Thymus (tissue), 11 donors: ENCODE data around the gene DICER1. TPM values are rescaled to one million over a fixed set of nuclear protein-coding genes. Genes with fewer than 3 reads are reported as not detected.
"Not testable (repeated sequence)": the region's sequence is repeated elsewhere in the genome, so short reads cannot be mapped to it uniquely, and the experiment has no call there.

Experiments used
- DNase-seq, 9 donors: peaks; one replicate each; pipeline ENCODE4 v3.0.0-alpha.2; 2013; ENCODE audit warnings: low spot score in 9 of 9, low read depth in 6 of 9, missing footprints in 1 of 9
- H3K27ac ChIP-seq, 2 donors: one replicate each; pipeline ENCODE4 v1.5.1; 2013; ENCODE audit warnings: control low read depth in 1 of 2, low read depth in 1 of 2, low read length in 1 of 2, mild to moderate bottlenecking in 1 of 2, moderate library complexity in 1 of 2
- H3K27me3 ChIP-seq, 2 donors: one replicate each; pipeline ENCODE4 v1.5.1; 2013; ENCODE audit warnings: low read length in 1 of 2; ENCODE audit not compliant: control insufficient read depth in 2 of 2, insufficient read depth in 1 of 2
- H3K36me3 ChIP-seq, 2 donors: one replicate each; pipeline ENCODE4 v1.5.1; 2013; ENCODE audit warnings: low read length in 1 of 2, mild to moderate bottlenecking in 1 of 2, moderate library complexity in 1 of 2; ENCODE audit not compliant: control insufficient read depth in 2 of 2, insufficient read depth in 2 of 2
- H3K4me1 ChIP-seq, 2 donors: one replicate each; pipeline ENCODE4 v1.5.1; 2013; ENCODE audit warnings: low read length in 2 of 2; ENCODE audit not compliant: control insufficient read depth in 2 of 2, insufficient read depth in 2 of 2
- H3K4me3 ChIP-seq, 2 donors: one replicate each; pipeline ENCODE4 v1.5.1; 2013; ENCODE audit warnings: low read length in 2 of 2, control low read depth in 1 of 2, mild to moderate bottlenecking in 1 of 2
- H3K9me3 ChIP-seq, 2 donors: one replicate each; pipeline ENCODE4 v1.5.1; 2013; ENCODE audit warnings: low read length in 1 of 2, mild to moderate bottlenecking in 1 of 2; ENCODE audit not compliant: control insufficient read depth in 2 of 2, insufficient read depth in 1 of 2
- WGBS: extraction: QIAGEN DNeasy Blood & Tissue Kit; methylation state at CpG from one replicate; pipeline ENCODE4 v1.1.7; 2013; 5-methylcytosine and 5-hydroxymethylcytosine counted together
- polyA plus RNA-seq: library from polyadenylated mRNA; stranded (reverse); fragments of 200-250 nt; gene quantifications from one replicate; pipeline ENCODE4 v1.2.3, GENCODE V29; 2013
- total RNA-seq: library from RNA; stranded (reverse); fragments of 120-200 nt; gene quantifications from one replicate; pipeline ENCODE4 v1.2.4, GENCODE V29; 2013
- donor health status: healthy.

Gene DICER1
- total and polyA plus RNA-seq, 2 donors = 14.8 to 33.3 TPM

DNA sequence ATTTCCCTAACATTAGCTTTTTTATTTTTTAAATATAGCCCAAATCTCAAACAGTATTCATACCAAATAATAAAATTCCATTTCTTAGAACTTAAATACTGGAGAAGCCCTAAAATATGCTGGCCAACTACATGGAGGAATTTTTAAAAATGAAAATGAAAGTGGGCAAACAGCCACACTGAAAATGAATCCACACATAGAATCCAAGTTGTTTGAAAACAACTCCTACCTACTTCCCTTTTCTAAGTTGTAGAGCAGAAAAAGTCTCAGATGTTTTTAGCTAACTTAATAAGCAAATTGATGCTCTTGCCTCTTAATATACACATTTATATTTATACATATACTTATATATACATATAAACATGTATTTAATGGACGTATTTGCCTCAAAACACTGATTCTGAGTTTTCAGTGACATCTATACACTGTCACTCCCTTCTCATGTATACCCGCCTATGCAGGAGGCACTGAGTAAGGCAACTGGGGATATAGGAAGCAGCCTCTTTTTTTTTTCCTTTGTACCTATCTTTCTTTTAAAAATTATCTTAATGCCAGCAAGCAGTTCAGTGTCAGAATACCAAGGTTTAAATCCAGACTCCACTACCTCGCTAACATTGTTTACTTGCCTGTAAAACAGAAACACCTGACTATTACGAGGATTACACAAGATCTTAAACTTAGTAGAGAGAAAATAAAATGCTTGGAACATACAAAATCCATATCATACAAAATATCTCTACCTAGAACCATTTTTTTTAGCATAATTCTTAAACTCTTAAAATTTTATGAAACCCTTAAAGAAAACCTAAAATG, 13.3 kb downstream of the DICER1 start:
- 72% methylated on average over 4 of the region's 4 CpGs for WGBS
- H3K27me3 ChIP-seq = no peaks in the 10 kb centered on the region
- H3K4me3 ChIP-seq = no peak overlapping the region
- H3K9me3 ChIP-seq = peaks cover 0 to 8% of the 10 kb centered on the region in 2 donors
- H3K36me3 ChIP-seq = no peaks in the 10 kb centered on the region
- no peaks in the 10 kb centered on the region for H3K4me1 ChIP-seq
- H3K27ac ChIP-seq = peak overlapping the region in 1 of 2 donors; percentile 28
- peak in 1 of 9 donors; percentile 21 for DNase-seq

DNA sequence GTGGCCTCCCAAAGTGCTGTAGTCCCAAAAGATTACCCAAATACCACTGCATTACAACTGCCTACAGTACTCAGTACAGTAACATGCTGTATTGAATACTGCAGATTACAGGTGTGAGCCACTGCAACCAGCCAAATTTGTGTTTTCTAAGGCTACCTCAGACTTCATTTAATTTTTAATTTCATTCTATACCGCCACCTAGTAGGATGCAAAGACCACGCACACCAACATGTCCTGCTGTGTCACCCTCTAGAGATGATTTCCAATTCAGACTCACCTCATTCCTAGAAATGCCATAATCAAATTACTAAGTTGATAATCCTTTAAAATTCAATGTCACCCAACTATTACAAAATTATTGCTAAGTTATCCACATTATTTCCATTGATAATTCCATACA, 15.1 kb downstream of the DICER1 start:
- Histone ChIP-seq H3K9me3 (peaks cover 0 to 8% of the 10 kb centered on the region in 2 donors), H3K4me1 (no peaks in the 10 kb centered on the region), H3K27me3 (no peaks in the 10 kb centered on the region), H3K27ac (no peak overlapping the region), H3K36me3 (no peaks in the 10 kb centered on the region), H3K4me3 (no peak overlapping the region)
- WGBS = 98% methylated on average over 2 of the region's 2 CpGs
- DNase-seq = no peak

DNA sequence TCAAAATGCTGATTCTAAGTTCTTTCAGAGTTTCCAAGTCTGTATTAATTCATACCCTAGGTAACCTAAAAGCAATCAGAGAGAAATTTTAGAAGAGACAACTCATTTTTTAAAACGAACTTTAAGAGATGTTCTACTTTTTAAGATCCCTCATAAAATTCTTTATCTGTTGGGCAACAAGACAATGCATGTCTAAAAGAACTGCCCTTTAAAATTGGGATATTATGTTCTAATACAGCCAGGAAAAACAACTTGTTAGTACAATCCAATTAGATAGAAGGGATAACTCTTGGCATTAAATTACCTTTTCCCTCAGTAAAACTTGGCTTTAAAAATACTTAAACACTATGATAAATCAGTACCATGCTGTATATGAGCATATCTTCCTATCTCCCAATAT, 15.6 kb downstream of the DICER1 start:
- DNase-seq = no peak
- Histone ChIP-seq H3K4me1 (no peaks in the 10 kb centered on the region), H3K9me3 (peaks cover 0 to 8% of the 10 kb centered on the region in 2 donors), H3K36me3 (no peaks in the 10 kb centered on the region), H3K4me3 (no peak overlapping the region), H3K27me3 (no peaks in the 10 kb centered on the region), H3K27ac (no peak overlapping the region)
- WGBS = 94% methylated on average over 1 of the region's 1 CpG

DNA sequence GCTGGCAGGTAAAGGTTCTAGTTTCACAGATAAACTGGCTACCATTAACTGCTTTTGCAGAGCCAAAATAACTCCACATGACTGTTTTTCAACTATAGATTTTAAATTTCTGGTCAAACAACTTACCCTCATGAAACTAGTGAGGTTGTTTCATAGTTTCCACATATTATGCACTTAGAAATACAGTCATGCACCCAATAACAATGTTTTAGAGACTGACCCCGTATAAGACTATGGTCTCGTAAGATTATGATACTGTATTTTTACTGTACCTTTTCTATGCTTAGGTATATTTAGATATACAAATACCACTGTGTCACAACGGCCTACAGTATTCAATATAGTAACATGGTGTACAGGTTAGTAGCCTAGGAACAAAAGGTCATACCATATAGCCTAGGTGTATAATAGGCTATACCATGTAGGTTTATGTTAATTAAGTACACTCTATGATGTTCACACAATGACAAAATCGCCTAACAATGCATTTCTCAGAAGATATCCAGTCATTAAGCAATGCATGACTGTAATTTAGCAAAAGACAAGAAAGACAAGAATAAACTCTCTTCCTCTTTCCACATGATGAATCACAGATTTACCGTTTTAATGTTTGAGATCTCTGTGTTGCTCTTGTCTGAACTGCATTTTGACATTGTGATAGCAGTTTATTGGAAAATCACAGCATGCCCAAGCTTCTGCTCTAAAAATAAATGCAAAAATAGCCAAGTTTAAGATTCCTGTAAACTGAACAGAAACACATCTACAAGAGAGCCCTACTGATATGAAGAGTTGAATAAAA, 17.1 kb downstream of the DICER1 start:
- Histone ChIP-seq H3K27me3 (no peaks in the 10 kb centered on the region), H3K27ac (no peak overlapping the region), H3K9me3 (no peaks in the 10 kb centered on the region), H3K4me1 (no peaks in the 10 kb centered on the region), H3K36me3 (peaks cover 0 to 3% of the 10 kb centered on the region in 2 donors), H3K4me3 (no peak overlapping the region)
- WGBS = 92% methylated on average over 5 of the region's 5 CpGs
- no peak for DNase-seq

DNA sequence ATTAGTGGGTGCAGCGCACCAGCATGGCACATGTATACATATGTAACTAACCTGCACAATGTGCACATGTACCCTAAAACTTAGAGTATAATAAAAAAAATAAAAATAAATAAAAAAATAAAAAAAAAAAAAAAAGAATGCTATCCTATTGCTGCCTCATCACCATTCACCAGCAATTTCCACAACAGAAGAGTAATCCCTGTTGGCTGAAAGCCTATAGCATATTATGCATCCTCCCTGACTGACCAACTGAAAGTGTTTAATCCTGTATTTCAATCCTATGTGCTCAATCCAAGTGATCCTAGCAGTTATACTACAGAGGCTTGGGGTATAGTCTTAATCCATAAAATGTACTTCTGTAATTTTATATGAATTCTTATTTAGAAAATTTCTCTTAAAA, 18.5 kb downstream of the DICER1 start:
- H3K4me1 ChIP-seq = no peaks in the 10 kb centered on the region
- no peak for DNase-seq

DNA sequence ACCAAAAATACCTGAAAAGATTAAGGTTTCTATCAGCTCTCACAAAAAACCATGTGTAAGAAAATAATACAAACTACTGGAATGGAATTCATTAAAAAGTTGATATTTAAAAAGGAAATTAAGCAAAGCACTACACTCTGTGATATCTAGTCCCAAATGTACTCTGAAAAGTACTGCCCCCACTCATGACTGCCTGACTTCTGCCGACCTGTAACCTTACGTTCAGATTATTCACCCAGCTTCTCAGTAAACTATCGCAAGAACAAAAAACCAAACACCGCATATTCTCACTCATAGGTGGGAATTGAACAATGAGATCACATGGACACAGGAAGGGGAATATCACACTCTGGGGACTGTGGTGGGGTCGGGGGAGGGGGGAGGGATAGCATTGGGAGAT, 18.9 kb downstream of the DICER1 start:
- H3K27me3 ChIP-seq = not testable (repeated sequence)
- 98% methylated on average over 4 of the region's 5 CpGs for WGBS

More for the DNA sequence above, 18.5 kb downstream of the DICER1 start:
- H3K9me3 ChIP-seq = no peaks in the 10 kb centered on the region
- H3K36me3 ChIP-seq = peaks cover 0 to 5% of the 10 kb centered on the region in 2 donors
- no CpG with 5 or more reads among the region's 1 CpG for WGBS
- H3K27me3 ChIP-seq = no peaks in the 10 kb centered on the region
- no peak overlapping the region for H3K27ac ChIP-seq
- H3K4me3 ChIP-seq = no peak overlapping the region

DNA sequence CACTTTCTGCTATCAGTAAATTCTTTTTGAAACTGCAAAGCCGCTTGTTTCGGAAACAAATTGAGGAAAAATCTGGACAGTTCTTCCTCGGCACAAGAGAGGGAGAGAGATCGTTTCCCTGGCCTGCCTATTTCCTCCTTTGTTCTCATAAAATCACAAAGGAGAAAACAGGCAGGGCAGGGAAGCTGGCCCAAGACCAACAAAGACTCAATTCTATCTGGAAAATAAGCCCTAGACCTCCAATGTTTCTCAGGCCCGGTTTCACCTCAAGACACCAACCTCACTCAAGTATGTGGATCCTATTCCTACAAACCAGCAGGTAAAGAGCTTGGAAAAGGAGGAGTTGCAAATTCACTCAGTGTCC, 19.5 kb downstream of the DICER1 start:
- Histone ChIP-seq H3K27ac (no peak overlapping the region), H3K9me3 (no peaks in the 10 kb centered on the region), H3K27me3 (no peaks in the 10 kb centered on the region), H3K4me3 (no peak overlapping the region), H3K36me3 (peaks cover 3 to 5% of the 10 kb centered on the region in 2 donors), H3K4me1 (no peaks in the 10 kb centered on the region)
- DNase-seq = no peak
- WGBS = 93% methylated on average over 5 of the region's 5 CpGs

More for the DNA sequence above, 18.9 kb downstream of the DICER1 start:
- H3K4me3 ChIP-seq, H3K4me1 ChIP-seq, H3K27ac ChIP-seq, DNase-seq, H3K9me3 ChIP-seq, H3K36me3 ChIP-seq: not testable (repeated sequence)

DNA sequence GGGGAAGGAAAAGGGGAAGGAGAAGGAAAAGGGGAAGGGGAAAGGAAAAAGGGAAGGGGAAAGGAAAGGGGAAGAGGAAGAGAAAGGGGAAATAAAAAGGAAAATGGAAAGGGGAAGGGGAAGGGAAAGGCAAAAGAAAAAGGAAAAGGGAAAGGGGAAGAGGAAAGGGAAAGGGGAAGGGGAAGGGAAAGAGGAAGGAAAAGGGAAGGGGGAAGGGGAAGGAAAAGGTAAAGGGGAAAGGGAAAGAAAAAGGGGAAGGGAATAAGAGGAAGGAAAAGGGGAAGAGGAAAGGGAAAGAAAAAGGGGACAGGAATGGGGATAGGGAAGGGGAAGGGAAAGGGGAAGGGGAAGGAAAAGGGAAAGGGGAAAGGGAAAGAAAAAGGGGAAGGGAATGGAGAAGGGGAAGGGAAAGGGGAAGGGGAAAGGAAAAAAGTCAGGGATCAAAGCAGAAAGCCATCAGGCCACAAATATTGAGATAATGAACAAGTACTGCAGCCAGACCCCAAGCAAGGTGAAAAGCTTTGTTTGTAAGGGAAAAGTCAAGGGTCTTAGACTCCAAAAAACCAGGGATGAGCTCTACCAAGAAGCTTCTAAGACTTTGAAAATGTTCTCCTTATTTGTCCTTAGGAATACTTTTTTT, 20.0 kb downstream of the DICER1 start:
- no peak for DNase-seq
- H3K4me3 ChIP-seq = no peak overlapping the region
- no peaks in the 10 kb centered on the region for H3K4me1 ChIP-seq
- no peak overlapping the region for H3K27ac ChIP-seq
- H3K36me3 ChIP-seq = peaks cover 3 to 7% of the 10 kb centered on the region in 2 donors
- no peaks in the 10 kb centered on the region for H3K9me3 ChIP-seq
- no peaks in the 10 kb centered on the region for H3K27me3 ChIP-seq

DNA sequence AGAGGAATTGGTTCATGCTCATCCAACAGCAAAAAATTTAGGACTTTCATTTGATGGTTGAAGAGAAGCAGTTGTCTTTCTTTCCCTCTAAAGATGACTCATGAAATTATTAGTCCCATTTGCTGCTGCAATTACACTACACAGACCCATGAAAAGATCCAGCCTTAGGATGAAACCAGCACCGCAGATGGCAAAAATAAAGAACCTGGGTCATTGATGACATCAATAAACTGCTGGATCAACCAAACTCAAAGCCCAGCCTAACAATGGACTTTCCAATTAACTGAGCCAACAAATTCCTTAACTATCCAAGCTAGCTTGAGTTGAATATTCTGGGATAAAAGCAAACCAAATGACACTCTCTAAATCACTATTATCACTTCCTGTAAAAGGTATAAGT, 20.7 kb downstream of the DICER1 start:
- WGBS = 96% methylated on average over 1 of the region's 1 CpG
- no peak overlapping the region for H3K27ac ChIP-seq
- H3K36me3 ChIP-seq = peaks cover 3 to 8% of the 10 kb centered on the region in 2 donors
- H3K4me3 ChIP-seq = no peak overlapping the region
- DNase-seq = no peak
- no peaks in the 10 kb centered on the region for H3K4me1 ChIP-seq
- no peaks in the 10 kb centered on the region for H3K27me3 ChIP-seq
- H3K9me3 ChIP-seq = no peaks in the 10 kb centered on the region
